Loucy (cell line): ENCODE results near the gene MVD.

Experiments used
- H2AFZ ChIP-seq: fragments of 200-600 bp; sonication (generic); 2 replicates; pipeline ENCODE4 v1.6.0; 2016; ENCODE audit warnings: antibody characterized with exemption, mild to moderate bottlenecking, low read length, moderate library complexity
- H3F3A ChIP-seq: fragments of 200-600 bp; 2 replicates; pipeline ENCODE4 v1.6.0; 2016; ENCODE audit warnings: antibody characterized with exemption, low read depth, mild to moderate bottlenecking
- H3K27me3 ChIP-seq: fragments of 200-600 bp; sonication (generic); 2 replicates; pipeline ENCODE4 v1.6.1; 2014; ENCODE audit warnings: low read length, mild to moderate bottlenecking; ENCODE audit not compliant: insufficient read depth, poor library complexity, severe bottlenecking
- H3K36me3 ChIP-seq: fragments of 200-600 bp; sonication (generic); 2 replicates; pipeline ENCODE4 v1.6.1; 2016; ENCODE audit warnings: low read length; ENCODE audit not compliant: insufficient read depth
- H3K4me1 ChIP-seq: fragments of 200-600 bp; sonication (generic); 2 replicates; pipeline ENCODE4 v1.5.1; 2014; ENCODE audit warnings: low read length, mild to moderate bottlenecking; ENCODE audit not compliant: insufficient read depth, poor library complexity, severe bottlenecking
- H3K4me2 ChIP-seq: fragments of 200-600 bp; sonication (generic); 2 replicates; pipeline ENCODE4 v1.6.0; 2014; ENCODE audit warnings: antibody characterized with exemption, low read length, low read depth, mild to moderate bottlenecking; ENCODE audit not compliant: poor library complexity, severe bottlenecking
- H3K4me3 ChIP-seq: fragments of 200-600 bp; sonication (generic); 2 replicates; pipeline ENCODE4 v1.5.1; 2014; ENCODE audit warnings: low read length, mild to moderate bottlenecking, mixed read lengths; ENCODE audit not compliant: poor library complexity, severe bottlenecking
- H3K79me2 ChIP-seq: fragments of 200-600 bp; sonication (generic); 2 replicates; pipeline ENCODE4 v1.6.1; 2014; ENCODE audit warnings: low read length; ENCODE audit not compliant: insufficient read depth
- H3K9ac ChIP-seq: fragments of 200-600 bp; sonication (generic); 2 replicates; pipeline ENCODE4 v1.6.0; 2014; ENCODE audit warnings: mild to moderate bottlenecking, low read depth, low read length, moderate library complexity; ENCODE audit not compliant: poor library complexity, severe bottlenecking
- H3K9me2 ChIP-seq: fragments of 200-600 bp; sonication (generic); replicated peaks from 2 replicates; pipeline ENCODE4 v1.6.1; 2016; ENCODE audit warnings: low read depth, low read length, mixed read lengths
- H3K9me3 ChIP-seq: fragments of 200-600 bp; sonication (generic); 2 replicates; pipeline ENCODE4 v1.6.1; 2014; ENCODE audit warnings: mild to moderate bottlenecking, antibody characterized with exemption, low read length, low read depth; ENCODE audit not compliant: insufficient read depth
- H4K20me1 ChIP-seq: fragments of 200-600 bp; sonication (generic); 2 replicates; pipeline ENCODE4 v1.6.0; 2014; ENCODE audit warnings: antibody characterized with exemption, low read length, mild to moderate bottlenecking; ENCODE audit not compliant: insufficient read depth, poor library complexity, severe bottlenecking
- CTCF ChIP-seq: fragments of 200-600 bp; sonication (generic); conservative IDR thresholded peaks from 2 replicates; pipeline ENCODE4 v1.5.1; 2014; ENCODE audit warnings: mild to moderate bottlenecking, antibody characterized with exemption, low read length
- EZH2phosphoT487 ChIP-seq: fragments of 200-600 bp; IDR thresholded peaks from 2 replicates; pipeline ENCODE4 v1.6.1; 2018; ENCODE audit warnings: antibody characterized with exemption, mild to moderate bottlenecking, moderate library complexity, borderline replicate concordance

The MVD gene

GRCh38 chr16:88695218-88695617 is 32.3 kb upstream of the MVD start:
- no peaks in the 10 kb centered on the region for H3K36me3 ChIP-seq
- H3K4me1 ChIP-seq, result peaks cover under 1% of the 10 kb centered on the region
- H2AFZ ChIP-seq, result no peak overlapping the region
- H3F3A ChIP-seq, result no peaks in the 10 kb centered on the region
- H3K9me2 ChIP-seq, result no peaks in the 10 kb centered on the region
- H4K20me1 ChIP-seq, result no peaks in the 10 kb centered on the region
- no peak overlapping the region for H3K4me3 ChIP-seq
- H3K9ac ChIP-seq, result no peak overlapping the region
- H3K4me2 ChIP-seq, result no peak overlapping the region
- no peaks in the 10 kb centered on the region for H3K27me3 ChIP-seq
- no peaks in the 10 kb centered on the region for H3K9me3 ChIP-seq
- no peak for TF ChIP-seq EZH2phosphoT487
- TF ChIP-seq CTCF, result no peak
- 0 out of 2 replicates have a peak, but pooled peaks cover 2% of the 10 kb centered on the region for H3K79me2 ChIP-seq

GRCh38 chr16:88694221-88695087 is 31.6 kb upstream of the MVD start:
- no peaks in the 10 kb centered on the region for H3K27me3 ChIP-seq
- H2AFZ ChIP-seq, result no peak overlapping the region
- H3K4me2 ChIP-seq, result no peak overlapping the region
- no peaks in the 10 kb centered on the region for H3K79me2 ChIP-seq
- H3K9me2 ChIP-seq, result no peaks in the 10 kb centered on the region
- H3F3A ChIP-seq, result no peaks in the 10 kb centered on the region
- no peak overlapping the region for H3K4me3 ChIP-seq
- no peak overlapping the region for H3K9ac ChIP-seq
- H4K20me1 ChIP-seq, result no peaks in the 10 kb centered on the region
- no peaks in the 10 kb centered on the region for H3K9me3 ChIP-seq
- H3K36me3 ChIP-seq, result no peaks in the 10 kb centered on the region
- TF ChIP-seq CTCF, result no peak
- TF ChIP-seq EZH2phosphoT487, result no peak
- no peaks in the 10 kb centered on the region for H3K4me1 ChIP-seq

- H3K27me3 ChIP-seq, result no peaks in the 10 kb centered on the region
- H2AFZ ChIP-seq, result no peak overlapping the region
- no peak overlapping the region for H3K4me3 ChIP-seq
- no peaks in the 10 kb centered on the region for H3K36me3 ChIP-seq
- no peaks in the 10 kb centered on the region for H3K4me1 ChIP-seq
- no peak overlapping the region for H3K4me2 ChIP-seq
- no peak for TF ChIP-seq EZH2phosphoT487
- TF ChIP-seq CTCF, result no peak
- H4K20me1 ChIP-seq, result no peaks in the 10 kb centered on the region
- no peaks in the 10 kb centered on the region for H3F3A ChIP-seq
- no peak overlapping the region for H3K9ac ChIP-seq
- H3K9me2 ChIP-seq, result no peaks in the 10 kb centered on the region
- H3K79me2 ChIP-seq, result no peaks in the 10 kb centered on the region
- H3K9me3 ChIP-seq, result no peaks in the 10 kb centered on the region
Observed at GRCh38 chr16:88693420-88694177, 30.7 kb upstream of the MVD start.
